Measurements from ENCODE around the gene XRN1.
"Not testable (repeated sequence)": the region's sequence is repeated elsewhere in the genome, so short reads cannot be mapped to it uniquely, and the experiment has no call there.

XRN1 gene, protein sequence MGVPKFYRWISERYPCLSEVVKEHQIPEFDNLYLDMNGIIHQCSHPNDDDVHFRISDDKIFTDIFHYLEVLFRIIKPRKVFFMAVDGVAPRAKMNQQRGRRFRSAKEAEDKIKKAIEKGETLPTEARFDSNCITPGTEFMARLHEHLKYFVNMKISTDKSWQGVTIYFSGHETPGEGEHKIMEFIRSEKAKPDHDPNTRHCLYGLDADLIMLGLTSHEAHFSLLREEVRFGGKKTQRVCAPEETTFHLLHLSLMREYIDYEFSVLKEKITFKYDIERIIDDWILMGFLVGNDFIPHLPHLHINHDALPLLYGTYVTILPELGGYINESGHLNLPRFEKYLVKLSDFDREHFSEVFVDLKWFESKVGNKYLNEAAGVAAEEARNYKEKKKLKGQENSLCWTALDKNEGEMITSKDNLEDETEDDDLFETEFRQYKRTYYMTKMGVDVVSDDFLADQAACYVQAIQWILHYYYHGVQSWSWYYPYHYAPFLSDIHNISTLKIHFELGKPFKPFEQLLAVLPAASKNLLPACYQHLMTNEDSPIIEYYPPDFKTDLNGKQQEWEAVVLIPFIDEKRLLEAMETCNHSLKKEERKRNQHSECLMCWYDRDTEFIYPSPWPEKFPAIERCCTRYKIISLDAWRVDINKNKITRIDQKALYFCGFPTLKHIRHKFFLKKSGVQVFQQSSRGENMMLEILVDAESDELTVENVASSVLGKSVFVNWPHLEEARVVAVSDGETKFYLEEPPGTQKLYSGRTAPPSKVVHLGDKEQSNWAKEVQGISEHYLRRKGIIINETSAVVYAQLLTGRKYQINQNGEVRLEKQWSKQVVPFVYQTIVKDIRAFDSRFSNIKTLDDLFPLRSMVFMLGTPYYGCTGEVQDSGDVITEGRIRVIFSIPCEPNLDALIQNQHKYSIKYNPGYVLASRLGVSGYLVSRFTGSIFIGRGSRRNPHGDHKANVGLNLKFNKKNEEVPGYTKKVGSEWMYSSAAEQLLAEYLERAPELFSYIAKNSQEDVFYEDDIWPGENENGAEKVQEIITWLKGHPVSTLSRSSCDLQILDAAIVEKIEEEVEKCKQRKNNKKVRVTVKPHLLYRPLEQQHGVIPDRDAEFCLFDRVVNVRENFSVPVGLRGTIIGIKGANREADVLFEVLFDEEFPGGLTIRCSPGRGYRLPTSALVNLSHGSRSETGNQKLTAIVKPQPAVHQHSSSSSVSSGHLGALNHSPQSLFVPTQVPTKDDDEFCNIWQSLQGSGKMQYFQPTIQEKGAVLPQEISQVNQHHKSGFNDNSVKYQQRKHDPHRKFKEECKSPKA (N-terminal part only)

DNA sequence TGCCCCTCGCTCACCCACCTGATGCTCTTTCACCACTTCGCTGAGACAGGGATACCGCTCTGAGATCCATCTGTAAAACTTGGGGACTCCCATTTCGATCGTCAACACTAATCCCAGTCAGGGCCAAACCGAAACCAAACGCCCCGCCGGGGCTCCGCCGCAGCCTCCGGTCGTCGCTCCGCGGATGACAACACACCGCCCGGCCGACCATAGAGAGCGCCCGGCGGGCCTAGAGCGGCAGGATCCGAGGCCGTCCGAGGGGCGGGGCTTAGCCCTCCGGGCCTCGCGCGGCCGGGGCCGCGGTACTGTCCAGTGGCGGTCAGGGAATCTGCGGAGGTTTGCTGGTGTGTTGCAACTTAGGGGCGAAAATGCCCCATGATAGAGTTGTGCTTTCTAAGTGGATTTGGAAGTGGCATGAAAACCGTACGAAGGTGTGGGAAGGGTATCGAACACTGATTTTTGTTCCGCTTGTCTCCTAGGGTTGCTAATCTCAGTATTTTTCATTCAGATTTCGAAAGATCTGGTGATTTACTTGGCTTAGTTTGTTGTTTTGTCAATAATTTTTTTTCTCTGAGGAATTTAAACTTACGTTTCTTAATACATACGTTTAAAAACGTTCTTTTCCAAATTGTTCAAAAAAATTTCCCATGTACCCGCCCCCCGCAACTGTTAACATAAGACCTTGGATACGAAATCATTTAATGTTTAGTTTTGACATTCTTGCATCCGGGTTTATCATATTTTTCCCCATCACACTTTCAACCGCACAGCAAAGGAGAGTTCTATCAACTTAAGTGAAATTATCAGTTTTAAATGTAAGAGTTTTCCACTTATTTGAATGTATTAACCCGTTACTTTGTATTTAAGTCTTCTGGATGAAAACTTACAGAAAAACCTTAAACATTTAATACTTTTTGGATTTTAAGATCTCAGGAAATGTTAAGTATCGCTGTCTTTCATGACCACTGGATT, at the start of gene XRN1:
TSS of gene XRN1 (minus strand) at position 186 of the 972 bp plus-strand sequence. CDS start at position 93, 93 bp downstream.
- peak; percentile 89 to 94 for DNase-seq

DNA sequence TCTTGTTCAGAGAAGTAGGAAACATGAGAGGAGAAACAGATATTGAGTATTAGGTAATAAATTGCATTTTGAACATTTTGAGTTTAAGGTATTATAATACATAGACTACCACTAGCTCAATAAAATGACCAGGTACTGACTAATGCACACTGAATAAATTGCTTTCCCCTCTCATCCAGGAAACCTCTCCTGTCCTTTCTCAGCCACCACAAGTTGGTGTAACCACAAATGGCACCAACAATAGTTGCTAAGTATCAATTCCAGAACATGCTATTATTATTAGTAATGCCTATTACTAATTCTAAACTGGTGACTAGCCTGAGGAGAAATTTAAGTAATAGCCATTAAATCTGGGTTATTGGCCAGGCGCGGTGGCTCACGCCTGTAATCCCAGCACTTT, 47.3 kb upstream of the XRN1 start:
- no peak for DNase-seq

DNA sequence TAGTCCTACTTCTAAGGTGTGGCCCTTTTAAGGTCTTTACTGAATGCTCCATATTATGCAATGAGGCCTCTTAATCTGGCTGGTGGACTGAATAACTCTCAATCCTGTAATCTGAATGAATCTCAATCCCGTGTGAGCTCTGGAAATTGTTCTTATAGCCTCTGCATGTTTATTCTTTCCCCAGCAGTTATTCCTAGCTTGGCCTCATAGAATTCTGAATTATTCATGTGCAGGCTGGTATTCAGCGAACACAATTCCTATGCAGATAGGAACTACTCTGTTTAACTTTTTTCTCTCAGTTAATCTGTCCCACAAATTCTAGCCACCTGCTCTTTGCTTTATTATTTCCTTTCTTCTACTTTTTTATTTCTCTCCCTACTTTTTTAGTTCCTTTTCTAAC, 44.3 kb upstream of the XRN1 start:
- no peak for DNase-seq

DNA sequence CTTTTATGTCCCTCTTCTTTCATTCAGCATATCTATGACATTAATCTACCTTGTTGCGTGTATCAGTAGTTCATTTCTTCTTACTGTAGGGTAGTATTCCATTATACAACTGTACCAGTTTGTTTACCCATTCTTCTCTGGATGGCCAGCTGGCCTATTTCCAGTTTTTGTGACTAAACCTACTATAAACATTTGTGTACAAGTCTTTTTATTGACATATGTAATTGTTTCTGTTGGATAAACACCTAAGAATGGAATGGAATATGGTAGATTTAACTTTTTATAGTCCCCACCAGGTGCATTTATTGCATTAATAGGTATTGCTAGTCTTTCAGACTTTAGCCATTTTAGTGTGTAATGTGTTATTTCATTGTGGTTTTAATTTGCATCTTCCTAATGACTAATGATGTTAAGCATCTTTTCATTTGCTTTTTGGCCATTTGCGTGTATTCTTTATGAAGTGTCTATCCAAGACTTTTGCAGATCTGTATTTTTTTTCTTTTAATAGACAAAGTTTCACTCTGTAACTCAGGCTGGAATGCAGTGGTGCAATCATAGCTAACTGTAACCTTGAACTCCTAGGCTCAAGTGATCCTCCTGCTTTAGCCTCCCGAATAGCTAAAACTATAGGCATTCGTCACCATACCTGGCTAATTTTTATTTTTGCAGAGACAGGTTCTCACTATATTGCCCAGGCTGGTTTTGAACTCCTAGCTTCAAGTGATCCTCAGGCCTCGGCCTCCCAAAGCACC, 41.9 kb upstream of the XRN1 start:
- no peak for DNase-seq

DNA sequence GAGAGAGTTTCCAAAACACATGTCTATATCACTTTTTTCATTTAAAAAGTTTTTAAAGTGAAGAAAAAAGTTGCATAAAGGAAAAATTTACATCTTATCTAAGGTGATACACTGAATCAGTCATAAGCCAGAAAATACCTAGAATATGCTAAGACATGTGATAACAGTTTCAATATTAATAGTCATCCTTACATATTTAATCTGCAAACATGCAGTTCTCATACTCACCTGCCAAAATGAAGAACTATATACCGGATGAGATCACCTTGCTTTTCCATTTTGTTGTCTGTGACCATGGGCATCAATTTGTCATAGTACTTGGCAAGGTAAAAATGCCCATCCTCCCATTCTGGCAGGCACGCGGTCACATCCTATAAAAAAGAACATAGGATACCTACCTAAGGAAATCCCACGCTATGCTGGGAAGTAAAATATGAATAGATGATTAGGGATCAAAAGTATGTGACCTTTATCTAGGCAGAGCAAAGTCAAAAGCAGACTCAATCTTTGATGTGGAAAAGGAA, 37.1 kb upstream of the XRN1 start:
- DNase-seq, result no peak

DNA sequence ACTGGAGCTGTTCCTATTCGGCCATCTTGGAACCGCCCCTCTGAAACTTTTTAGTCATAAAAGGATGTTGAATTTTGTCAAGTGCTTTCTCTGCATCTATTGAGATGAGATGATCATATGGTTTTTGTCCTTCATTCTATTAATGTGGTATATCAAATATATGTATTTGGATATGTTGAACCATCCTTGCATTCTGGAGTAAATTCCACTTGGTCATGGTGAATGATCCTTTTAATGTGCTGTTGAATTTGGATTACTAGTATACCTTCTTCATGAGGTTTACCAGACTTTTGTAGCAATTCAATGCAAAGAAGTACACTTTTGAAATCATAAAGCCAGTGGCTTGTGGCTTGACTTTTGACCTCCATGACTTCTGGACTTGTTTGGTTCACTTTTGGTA, 33.4 kb upstream of the XRN1 start:
- no peak for DNase-seq

DNA sequence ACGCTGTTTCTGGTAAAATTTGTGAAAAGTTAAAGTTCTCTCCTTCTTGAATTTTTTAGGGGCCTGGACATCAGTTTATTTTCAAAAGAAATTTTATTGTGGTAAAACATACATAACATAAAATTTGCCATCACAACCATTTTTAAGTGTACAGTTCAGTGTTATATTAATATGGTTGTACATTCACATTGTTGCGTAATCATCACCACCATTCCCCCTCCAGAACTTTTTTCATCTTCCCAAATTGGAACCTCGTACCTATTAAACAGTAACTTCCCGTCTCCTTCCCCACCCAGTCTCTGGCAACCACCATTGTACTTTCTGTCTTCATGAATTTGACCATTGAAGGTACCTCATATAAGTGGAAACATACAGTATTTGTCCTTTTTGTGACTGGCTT, 23.0 kb upstream of the XRN1 start:
- no peak for DNase-seq

DNA sequence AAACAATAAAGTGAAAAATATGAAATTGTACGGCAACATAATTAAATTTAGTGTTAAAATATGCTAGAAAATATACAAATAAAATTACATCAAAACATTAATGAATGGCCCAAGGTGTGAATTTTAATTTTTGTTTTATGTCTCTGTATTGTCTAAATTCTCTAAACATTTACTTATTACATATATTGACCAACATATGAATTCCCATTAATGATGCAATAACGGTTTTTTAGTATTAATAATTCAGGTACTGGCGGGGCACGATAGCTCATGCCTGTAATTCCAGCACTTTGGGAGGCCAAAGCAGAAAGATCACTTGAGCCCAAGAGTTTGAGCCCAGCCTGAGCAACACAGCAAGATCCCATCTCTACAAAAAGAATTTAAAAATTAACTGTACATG, 20.6 kb upstream of the XRN1 start:
- DNase-seq, result no peak

DNA sequence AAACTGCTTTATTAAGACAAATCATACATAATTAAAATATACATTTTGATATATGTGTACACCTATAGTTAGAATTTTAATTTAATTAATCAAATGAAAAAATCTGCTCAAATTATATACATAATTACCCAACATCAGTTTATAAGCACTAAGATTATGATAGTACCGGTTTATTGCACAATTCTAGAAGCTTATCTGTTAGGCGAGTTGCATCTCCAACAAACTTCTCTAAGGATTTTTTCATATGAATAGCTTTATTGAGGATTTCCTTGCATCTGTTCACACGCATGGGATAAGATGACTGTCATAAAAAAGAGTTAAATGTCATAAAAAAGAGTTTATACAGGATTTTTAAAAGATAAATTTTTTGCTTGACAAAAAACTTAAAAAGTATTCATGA, 19.9 kb upstream of the XRN1 start:
- no peak for DNase-seq

DNA sequence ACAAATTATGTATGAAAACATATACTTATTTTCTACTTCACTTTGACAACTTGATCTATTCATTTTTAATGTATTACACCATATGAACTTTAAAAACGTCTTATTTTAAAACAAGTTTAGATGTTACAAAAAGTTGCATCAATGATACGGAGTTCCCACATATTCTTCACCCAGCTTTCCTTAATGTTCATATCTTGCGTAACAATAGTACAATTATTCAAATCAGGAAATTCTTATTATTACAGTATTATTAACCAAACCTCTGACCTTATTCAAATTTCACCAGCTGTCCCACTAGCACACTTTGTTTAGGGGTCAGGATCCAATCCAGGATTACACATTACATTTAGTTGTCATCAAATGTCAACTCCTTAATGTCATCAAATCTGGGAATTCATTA, 12.9 kb upstream of the XRN1 start:
- no peak for DNase-seq

DNA sequence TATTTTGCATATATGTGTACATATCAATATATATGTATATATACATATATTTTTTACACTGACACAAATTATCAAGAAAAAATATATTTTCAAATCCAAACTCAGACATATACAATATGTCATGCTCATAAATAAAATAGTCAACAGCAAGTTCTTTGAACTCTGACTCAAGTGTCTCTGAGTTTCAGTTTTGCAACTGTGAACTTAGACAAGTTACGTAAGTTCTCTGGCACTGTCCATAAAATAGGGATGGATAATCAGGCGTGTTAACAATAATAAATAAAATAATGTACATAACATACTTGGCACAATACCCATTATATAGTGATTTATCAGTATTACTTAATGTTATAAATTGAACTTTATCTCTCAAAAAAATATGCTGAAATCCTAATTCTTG, 12.1 kb upstream of the XRN1 start:
- peak; percentile 17 to 21 for DNase-seq

DNA sequence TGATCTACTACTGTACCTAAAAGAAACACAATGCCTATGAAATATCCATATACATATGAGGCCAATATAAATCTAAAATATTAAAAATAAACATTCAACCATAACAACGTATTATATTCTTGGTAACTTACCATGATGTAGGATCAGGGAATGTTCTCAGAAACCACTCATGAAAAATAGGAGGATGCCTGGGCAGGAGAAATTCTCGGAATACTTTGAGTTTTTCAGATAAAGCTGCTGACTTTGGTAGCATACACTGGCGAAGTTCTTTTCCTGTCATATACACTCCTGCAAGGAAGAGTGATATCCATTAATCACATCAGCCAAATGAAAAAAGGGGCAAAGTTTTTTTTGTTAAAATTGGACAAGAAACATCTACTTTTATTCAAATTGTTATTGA, 11.3 kb upstream of the XRN1 start:
- no peak for DNase-seq

DNA sequence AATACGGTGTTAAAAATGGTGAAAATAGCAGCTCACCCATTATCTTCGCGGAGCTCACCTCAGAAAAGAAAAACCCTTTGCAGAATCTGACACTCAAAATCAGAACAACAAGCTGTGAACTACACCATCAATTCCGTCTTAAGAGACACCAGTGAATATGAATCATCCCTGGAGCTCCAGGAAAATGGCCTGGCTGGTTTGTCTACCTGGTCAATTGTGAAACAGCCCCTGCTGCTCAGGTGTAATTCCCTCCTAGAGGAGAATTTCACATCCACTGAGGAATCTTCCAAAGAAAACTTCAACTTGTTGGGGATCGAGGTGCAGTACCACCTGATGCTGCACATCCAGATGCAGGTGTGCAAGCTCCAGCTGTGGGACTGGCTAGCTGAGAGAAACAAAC, 3.0 kb upstream of the XRN1 start:
- no peak for DNase-seq

DNA sequence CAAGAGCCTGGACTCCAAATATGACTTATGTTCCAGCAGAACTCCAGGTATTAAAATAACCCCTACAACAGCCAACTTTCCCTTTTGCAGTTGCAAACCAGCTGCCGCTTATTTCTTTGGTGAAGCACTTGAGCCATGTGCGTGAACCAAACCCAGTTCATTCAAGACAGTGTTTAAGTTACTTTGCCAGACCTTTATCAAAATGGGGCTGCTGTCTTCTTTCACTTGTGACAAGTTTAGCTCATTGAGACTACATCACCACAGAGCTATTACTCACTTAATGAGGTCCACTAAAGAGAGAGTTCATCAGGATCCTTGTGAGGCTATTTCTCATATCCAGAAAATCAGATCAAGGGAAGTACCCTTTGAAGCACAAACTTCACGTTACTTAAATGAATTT, 2.4 kb upstream of the XRN1 start:
- no peak for DNase-seq

DNA sequence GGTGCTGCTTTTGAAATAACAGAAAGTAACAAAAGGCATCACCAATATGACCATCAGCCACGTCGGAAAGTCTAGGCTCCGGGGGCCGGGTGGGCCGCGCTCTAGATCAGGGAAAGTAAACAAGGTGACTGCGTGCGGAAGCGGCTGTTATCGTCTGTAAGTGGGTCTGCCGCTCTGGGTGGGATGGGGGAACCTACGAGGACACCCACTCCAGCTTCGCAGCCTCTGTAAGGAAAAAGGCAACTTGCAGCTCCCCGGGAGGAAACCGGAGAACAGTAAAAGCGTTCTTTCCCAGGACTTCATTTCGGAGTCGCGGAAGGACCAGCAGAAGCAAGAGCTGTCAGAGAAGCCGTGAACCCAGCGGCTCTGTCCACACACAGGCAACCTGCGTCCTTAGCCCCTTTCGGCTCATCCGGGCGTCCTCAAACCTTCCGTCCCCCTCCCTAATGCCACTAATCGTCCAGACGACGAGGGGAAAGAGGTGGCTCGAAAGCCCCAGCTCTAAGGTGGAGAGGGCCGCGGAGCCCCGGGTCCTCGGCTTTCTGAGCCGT, 461 bp downstream of the XRN1 start:
- DNase-seq, result peak; percentile 36 to 57

DNA sequence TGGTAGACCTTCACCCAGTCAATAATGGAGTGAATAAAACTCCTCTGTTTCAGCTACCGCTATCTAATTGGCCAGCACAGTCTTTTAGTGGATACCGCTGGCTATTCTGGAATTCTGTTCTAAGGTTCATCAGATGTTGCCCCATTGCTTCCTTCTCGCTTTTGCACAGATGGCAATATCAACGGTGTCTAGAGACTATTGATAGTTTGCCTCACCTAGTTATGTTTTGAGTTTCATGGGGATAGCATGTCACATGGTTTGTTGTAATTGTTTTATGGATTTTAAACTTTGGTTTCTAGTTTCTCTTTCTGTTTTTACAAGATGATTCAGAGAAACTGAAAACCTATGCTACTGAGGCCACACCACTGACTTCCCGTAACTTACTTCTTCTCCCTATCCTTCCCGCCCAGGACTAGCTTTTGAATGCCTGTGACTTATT, 2.0 kb downstream of the XRN1 start:
- DNase-seq, result peak; percentile 57 to 63

DNA sequence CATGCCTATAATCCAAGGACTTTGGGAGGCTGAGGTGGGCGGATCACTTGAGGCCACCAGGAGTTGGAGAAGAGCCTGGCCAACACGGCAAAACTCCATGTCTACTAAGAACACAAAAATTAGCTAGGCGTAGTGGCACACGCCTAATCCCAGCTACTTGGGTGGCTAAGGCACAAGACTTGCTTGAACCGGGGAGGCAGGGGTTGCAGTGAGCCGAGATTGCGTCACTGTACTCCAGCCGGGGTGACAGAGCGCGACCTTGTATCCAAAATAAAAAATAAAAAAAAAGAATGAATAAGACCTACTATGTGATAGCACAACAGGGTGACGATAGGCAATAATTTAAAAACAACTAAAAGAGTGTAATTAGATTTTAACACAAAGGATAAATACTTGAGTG, 3.5 kb downstream of the XRN1 start:
- DNase-seq, result no peak

DNA sequence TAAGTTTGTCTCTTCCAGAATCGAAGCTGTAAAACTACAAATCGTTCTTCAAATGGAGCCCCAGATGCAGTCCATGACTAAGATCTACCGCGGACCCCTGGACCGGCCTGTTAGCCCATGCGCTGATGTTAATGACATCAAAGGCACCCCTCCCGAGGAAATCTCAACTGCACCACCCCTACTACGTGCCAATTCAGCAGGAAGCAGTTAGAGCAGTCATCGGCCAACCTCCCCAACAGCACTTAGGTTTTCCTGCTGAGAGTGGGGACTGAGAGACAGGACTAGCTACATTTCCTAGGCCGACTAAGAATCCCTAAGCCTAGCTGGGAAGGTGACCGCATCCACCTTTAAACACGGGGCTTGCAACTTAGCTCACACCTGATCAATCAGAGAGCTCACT, 4.8 kb downstream of the XRN1 start:
- not testable (repeated sequence) for DNase-seq

DNA sequence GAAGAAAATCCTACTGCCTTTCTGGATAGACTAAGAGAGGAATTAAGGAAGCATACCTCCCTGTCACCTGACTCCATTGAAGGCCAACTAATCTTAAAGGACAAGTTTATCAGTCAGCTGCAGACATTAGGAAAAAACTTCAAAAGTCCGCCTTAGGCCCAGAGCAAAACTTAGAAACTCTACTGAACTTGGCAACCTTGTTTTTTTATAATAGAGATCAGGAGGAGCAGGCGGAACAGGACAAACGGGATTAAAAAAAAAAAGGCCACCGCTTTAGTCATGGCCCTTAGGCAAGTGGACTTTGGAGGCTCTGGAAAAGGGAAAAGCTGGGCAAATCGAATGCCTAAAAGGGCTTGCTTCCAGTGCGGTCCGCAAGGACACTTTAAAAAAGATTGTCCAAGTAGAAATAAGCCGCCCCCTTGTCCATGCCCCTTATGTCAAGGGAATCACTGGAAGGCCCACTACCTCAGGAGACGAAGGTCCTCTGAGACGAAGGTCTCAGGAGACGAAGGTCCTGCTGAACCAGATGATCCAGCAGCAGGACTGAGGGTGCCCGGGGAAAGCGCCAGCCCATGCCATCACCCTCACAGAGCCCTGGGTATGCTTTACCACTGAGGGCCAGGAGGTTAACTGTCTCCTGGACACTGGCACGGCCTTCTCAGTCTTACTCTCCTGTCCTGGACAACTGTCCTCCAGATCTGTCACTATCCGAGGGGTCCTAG, 8.2 kb downstream of the XRN1 start:
- not testable (repeated sequence) for DNase-seq

DNA sequence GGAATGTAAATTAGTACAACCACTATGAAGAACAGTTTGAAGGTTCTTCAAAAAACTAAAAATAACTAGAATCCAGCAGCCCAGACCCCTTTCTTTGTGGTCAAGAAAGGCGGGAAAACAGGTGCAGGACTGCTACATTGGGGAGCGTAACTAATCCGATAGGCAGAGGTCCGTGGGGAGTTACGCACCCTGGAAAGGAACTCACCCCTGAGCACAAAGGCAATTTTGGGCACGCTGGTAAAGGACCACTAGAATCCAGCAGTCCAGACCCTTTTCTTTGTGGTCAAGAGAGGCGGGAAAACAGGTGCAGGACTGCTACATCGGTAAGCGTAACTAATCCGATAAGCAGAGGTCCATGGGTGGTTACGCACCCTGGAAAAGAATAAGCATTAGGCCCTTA, 9.7 kb downstream of the XRN1 start:
- not testable (repeated sequence) for DNase-seq

Measured in AML-193 (cell line).